Bone marrow (tissue), 2 donors: ENCODE data around the gene TDRD5.

Experiments used
- DNase-seq, 2 donors: peaks; one replicate each; lab custom pipeline; 2025; lab: John Stamatoyannopoulos, UW

TDRD5 gene, protein sequence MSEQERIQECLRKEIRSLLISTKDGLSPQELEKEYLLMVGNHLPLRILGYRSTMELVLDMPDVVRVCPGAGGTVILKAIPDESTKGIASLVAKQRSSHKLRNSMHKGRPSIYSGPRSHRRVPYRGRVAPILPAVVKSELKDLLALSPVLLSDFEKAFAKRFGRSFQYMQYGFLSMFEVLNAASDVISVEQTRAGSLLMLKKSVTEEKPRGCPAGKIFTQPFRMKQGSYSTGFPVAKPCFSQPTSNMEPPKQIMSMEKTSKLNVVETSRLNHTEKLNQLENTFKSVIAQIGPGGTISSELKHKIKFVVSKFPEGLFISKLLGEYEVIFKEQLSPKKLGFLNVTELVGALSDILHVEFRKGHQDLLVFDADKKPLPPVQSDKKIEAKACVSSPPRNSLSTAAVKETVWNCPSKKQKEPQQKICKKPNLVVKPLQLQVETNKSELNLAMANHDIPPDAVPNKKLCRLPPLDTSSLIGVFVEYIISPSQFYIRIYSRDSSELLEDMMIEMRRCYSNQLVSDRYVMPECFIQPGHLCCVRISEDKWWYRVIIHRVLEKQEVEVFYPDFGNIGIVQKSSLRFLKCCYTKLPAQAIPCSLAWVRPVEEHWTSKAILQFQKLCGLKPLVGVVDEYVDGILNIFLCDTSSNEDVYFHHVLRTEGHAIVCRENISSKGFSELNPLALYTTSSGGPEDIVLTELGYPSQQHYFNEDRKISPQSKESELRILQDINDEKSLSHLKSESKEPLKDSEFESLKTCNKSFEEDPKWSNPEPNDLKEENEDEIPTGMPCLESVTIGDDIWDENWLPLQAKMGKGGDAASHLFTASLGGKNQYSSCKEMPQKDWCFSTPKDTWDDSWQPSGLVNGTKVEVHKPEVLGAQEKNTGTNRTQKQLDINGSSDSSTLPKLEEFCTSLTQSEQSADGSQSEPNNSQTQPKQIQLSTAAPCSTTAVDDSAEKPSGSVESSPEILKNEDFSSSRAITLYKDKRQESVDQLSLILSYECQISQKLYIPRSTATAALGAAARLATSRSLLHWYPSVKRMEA

DNA sequence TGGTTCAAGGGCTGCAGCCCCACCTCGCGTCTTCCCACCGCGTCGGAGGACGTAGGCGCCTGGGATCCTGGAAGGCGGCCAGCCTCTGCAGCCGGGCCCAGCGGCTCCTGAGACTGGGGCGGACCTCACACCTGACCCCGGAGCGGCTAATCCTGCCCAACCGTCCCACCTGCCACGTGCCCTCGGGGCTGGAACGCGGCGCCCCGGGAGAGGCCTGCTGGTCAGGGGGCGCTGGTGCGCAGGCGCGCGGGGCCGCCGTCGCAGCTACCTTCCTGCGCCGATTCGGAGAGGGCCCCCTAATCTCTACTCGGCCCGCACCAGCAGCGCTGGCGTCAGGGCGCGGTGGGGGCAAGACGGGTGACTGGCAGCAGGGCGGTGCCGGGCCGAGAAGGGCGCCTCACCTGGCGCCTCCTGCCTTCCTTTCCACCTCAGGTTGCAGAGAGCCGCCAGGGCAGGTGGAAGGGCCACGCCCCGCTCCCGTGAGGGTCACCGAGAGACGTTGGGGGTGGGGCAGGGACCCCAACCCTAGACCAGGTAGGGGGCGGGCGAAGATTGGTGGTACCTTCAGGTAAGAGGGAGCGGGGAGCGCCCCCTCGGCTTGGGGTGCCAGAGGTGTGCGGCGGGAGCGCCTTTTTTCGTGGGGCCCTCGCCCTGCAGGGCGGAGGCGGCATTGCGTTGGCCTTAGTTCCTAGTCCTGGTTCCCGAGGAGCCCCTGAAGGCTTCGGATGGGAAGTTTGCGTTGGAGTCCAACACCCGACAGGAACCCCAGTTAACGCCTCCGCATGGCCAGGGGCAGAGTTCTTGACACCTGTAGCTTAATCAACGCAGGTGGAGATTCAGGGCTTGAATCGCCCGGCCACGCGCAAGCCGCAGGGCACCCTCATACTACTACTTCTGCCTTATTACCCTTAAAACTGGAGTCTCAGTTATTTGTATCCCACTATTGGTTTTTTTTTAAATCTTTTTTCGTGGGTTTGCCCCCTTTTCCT, at the start of gene TDRD5:
TDRD5 (plus strand) TSS at position 241 of the 989 bp plus-strand sequence. CDS start 784 bp downstream, outside the sequence.
- DNase-seq: no peak

- no peak for DNase-seq
Observed at GRCh38 chr1:179545321-179545720, 46.3 kb upstream of the TDRD5 start.

DNA sequence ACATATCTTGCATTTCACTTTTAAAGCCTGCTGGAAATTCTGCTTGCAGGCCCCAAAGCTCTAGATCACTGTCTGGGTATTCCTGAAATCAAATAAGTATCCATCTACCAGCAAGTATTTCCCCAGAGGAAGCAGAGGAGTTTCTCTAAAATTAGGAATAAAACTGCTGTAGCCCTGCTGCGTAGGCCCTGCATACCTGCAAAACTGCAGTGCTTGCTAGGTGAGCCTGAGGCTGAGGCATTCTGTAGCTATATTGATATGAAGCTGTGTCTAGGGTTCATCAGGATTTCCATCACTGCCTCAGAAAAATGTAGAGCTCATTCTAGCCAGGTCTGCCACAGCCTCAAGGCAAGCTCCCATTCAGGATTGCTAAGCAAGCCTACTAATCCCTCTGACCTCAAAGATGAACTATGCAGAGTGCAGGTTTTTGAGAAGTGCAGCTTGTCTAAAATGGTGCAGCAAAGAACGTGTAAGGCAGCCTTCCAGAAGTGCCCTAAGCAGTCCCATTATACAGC, 44.6 kb upstream of the TDRD5 start:
- no peak for DNase-seq

DNA sequence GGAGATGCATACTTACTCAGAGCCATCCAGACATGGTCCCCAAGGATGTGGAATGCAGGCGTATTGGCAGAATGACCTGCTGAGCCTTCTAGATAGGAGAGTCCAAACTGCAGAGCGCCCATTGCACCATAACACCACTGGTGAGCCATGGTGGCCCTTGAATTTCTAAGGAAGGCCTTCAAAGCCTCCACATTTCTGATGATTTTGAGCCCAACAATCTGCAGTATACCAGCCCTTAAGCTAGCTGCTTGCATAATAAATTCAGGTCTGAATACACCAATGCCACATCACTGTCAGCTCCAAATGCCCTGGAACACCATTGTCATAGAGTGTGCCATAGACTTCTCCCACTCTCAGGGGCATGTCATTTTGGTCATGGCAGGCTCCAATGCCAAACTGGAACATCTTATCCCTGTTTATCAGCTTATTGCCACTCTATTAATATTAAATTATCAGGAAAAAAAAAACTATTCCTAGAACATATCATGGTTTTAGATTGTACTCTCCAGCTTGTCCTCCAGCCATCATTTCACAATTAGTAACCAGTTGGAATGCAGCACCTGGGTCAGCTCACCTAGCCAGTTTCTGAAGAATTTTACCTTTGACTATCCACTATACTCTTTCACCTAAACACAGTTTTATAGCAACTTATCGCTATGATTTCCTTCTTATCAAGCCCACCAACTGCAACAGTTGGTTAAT, 42.8 kb upstream of the TDRD5 start:
- DNase-seq: no peak

DNA sequence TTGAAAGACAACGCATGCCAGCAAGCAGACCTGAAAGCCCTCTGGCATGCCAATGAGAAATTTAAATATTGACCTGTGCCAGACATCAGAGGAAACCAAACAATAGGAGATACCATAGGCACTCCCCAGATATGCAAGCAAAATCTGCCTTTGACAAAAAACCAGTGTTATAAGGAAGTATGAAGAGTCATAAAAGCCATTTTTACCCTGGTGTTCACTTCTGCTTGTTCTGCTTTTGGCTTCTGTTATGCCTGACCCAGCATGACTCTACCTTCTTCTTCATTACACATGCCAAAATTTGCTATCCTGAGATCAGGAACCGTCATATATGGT, 42.3 kb upstream of the TDRD5 start:
- no peak for DNase-seq

GRCh38 chr1:179550746-179551682, 40.6 kb upstream of the TDRD5 start:
- no peak for DNase-seq

- no peak for DNase-seq
Observed at GRCh38 chr1:179554427-179554826, 37.2 kb upstream of the TDRD5 start.

- no peak for DNase-seq
Observed at GRCh38 chr1:179558078-179558477, 33.6 kb upstream of the TDRD5 start.

DNA sequence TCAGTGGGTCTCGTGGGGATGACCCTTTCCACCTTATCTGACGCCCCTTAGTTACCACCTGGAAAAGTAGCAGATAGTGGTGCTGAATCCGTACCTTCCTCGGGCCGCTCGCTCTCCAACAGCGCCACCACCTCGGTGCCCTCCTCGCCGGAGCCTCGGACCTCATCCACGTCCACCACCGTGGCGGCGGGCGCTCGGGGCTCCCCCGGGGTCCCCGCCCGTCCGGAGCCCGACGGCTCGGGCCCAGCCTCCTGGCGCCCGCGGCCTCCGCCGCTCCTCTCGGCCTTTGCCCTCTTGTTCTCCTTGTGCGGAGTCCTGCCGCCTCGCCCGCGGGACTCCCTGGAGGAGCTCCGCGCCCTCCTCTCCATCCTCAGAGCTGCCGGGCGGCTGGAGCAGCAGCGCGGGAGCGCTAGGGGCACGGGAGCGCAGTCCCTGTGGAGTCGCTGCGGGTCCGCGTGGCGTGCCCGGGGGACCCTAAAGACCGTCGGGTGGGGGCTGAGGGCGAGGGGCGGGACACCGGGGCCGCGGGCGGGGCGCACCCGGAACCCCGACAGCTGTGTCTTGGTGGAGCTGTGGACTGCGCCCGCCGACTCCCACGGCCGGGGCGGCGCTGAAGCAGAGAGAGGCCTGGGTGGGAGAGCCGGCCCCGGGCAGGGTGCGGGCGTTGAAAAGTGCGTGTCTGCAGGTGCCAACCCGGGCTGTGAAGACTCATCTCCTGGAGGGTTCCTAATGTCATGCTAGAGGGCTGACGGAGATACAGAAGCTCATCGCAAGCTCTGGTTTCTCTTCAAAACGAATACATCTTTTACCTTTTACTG, 15.9 kb upstream of the TDRD5 start, which contains the start of gene NPHS2:
NPHS2 (minus strand) TSS at position 452 of the 818 bp plus-strand sequence; CDS start at position 368, 84 bp downstream.
- no peak for DNase-seq

GRCh38 chr1:179576509-179576908, 15.1 kb upstream of the TDRD5 start:
- no peak for DNase-seq

DNA sequence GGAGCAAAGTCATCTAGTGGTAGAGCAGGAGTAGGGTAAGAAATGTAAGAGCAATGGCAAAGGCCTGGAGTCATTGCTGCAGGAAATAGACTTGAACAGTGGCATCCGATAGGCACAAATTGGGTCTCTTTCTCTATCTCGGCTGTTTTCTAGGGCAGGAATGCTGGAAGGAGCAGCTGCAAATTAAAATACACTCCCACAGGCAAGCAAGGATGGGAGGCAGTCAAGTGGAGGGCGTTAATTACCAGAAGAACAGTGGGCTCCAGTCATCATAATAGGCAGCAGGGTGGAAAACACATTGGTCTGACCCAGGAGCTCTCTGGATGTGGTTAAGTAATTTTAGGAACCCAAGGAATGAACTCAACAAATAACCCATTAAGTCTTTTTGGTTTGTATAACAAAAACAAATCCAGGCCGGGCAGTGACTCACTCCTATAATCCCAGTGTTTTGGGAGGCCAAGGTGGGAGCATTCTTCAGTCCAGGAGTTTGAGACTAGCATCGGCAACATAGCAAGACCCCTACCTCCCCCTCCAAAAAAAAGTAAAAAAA, 7.8 kb upstream of the TDRD5 start:
- no peak for DNase-seq

GRCh38 chr1:179586107-179586823, 5.4 kb upstream of the TDRD5 start:
- no peak for DNase-seq

DNA sequence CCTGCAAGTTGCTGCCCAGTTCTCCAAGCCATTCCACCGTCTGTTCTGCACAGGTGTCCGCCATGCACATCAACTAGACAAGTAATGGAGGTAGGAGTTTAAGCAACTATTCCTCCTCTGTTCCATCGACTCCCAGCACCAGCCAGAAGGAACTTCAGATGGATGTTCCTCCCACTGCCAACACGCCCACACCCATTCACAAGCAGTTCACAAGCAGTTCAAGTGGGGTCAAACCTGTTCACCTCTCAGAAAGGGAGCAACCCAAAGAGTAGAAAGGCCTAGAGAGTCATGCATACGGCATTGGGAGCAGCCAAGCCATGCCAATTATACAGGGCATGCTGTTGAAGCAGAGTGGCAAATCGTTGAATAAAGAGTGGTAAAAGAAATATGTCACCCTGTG, 4.3 kb upstream of the TDRD5 start:
- no peak for DNase-seq

- DNase-seq: no peak
Observed at GRCh38 chr1:179588425-179589024, 3.1 kb upstream of the TDRD5 start.

DNA sequence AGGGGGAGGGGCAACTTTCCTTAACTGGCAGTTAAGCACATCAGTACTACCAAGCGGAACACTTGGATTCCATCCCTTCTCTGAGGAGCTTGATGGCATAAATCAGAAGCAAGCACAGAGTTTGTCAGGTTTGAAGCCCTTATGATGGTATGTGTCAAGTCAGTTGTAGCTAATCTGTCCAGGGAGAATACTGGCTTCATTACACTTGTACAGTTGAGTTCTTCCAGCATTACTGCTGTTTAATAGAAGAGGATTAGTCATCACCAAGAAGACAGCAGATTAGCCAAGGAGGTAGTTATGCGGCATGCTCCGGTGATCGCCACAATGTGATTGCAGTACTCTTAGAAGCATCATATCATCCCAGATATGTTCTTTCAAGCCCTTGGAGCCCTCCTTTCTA, 2.1 kb upstream of the TDRD5 start:
- DNase-seq: no peak

DNA sequence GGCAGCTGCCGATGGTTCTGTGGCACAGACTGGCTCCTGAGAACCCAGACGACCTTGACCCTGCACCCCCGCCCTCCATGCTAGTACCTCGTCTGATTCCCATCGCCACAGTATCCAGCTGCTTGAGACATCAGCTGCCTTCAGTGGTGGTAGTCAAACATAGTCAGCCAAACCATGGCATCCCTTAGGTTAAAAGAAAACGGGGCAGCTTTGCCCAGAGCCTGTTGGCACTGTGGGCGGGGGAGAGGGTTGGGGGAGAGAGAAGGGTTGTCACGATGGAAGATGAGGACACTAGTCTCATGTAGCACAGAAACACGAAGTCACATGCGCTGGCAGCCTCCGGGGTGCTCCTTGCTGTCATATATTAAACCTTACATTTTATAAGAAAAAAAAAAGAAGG, 961 bp upstream of the TDRD5 start:
- DNase-seq: no peak

DNA sequence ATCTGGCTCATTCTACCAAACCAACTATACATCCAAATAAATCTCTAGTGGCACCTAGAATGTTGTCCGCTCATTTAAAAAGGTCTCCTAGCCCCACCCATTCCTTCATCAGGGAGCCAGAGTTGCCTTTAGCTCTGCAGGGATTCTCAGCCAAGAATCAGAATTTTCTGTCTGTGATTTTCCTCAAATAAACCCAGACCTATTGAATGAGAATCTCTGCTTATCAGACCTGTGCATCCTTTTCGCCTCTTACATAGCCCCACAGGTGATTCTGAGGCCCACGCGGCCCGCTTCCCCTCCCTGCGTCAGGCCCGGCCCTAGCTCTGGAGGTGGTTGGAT, 410 bp upstream of the TDRD5 start:
- no peak for DNase-seq
